NT2/D1 (cell line): ENCODE results near the gene PODXL2.

Source experiments
- YY1 ChIP-seq: IDR thresholded peaks from 2 replicates; pipeline ENCODE4 v1.6.1; 2011; ENCODE audit not compliant: insufficient read length, insufficient read depth
- ZNF274 ChIP-seq: IDR thresholded peaks from 2 replicates; pipeline ENCODE4 v1.6.1; 2011; ENCODE audit warnings: mild to moderate bottlenecking, low read depth, low read length

DNA sequence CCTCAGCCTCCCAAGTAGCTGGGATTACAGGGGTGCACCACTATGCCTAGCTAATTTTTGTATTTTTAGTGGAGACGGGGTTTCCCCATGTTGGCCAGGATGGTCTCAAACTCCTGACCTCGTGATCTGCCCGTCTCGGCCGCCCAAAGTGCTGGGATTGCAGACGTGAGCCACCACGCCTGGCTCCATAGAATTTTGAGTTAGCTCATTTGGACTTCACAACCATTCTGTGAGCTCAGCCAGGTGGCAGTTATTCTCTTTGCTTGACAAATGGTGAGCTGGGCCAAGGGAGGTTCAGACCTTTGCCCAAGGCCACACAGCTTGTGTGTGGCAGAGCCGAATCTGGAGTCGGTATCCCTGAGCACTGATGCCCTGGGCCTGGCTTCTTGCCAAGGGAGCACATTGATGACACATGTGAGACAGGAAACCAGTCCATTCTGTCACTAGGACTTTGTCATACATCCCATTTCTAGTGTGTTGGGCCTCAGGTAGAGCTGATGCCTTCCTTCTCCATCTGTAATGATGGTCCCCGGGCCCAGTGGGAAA, 17.6 kb downstream of the PODXL2 start:
- TF ChIP-seq YY1 (no peak), ZNF274 (no peak)
